Effector memory CD4-positive, alpha-beta T cell (primary cell): ENCODE data around the gene SH3D19.
"Not testable (repeated sequence)": the region's sequence is repeated elsewhere in the genome, so short reads cannot be mapped to it uniquely, and the experiment has no call there.

ENCODE experiments used
- DNase-seq, 3 donors: peaks; one replicate each; pipeline ENCODE4 v3.0.0-alpha.2; 2020
- H3K27ac ChIP-seq: 2 replicates; pipeline ENCODE4 v1.7.0; 2013; ENCODE audit warnings: mild to moderate bottlenecking, low read length, moderate library complexity; ENCODE audit not compliant: insufficient read depth, poor library complexity, severe bottlenecking
- H3K27me3 ChIP-seq: replicated peaks from 2 replicates; pipeline ENCODE4 v1.7.0; 2013; ENCODE audit warnings: mild to moderate bottlenecking, low read length; ENCODE audit not compliant: insufficient read depth, control insufficient read depth, poor library complexity, severe bottlenecking
- H3K36me3 ChIP-seq: 2 replicates; pipeline ENCODE4 v1.7.0; 2013; ENCODE audit warnings: mild to moderate bottlenecking, low read length, moderate library complexity; ENCODE audit not compliant: control insufficient read depth, insufficient read depth
- H3K4me1 ChIP-seq: 2 replicates; pipeline ENCODE4 v1.7.0; 2013; ENCODE audit warnings: low read length, mild to moderate bottlenecking; ENCODE audit not compliant: control insufficient read depth, insufficient read depth, poor library complexity, severe bottlenecking
- H3K4me3 ChIP-seq: 2 replicates; pipeline ENCODE4 v1.7.0; 2013; ENCODE audit warnings: low read length, low read depth, mild to moderate bottlenecking; ENCODE audit not compliant: insufficient read depth, poor library complexity, severe bottlenecking
- H3K9me3 ChIP-seq: 2 replicates; pipeline ENCODE4 v1.7.0; 2013; ENCODE audit warnings: mild to moderate bottlenecking, low read length, moderate library complexity; ENCODE audit not compliant: control insufficient read depth

The SH3D19 gene

GRCh38 chr4:151257704-151258103, 67.7 kb downstream of the SH3D19 start:
- Histone ChIP-seq H3K9me3 (no peaks in the 10 kb centered on the region), H3K27ac (no peak overlapping the region), H3K4me3 (no peak overlapping the region), H3K36me3 (no peaks in the 10 kb centered on the region), H3K27me3 (no peaks in the 10 kb centered on the region), H3K4me1 (no peaks in the 10 kb centered on the region)
- no peak for DNase-seq

GRCh38 chr4:151256134-151256533, 69.3 kb downstream of the SH3D19 start:
- Histone ChIP-seq H3K4me1 (no peaks in the 10 kb centered on the region), H3K36me3 (no peaks in the 10 kb centered on the region), H3K27me3 (no peaks in the 10 kb centered on the region), H3K27ac (no peak overlapping the region), H3K9me3 (no peaks in the 10 kb centered on the region), H3K4me3 (no peak overlapping the region)
- no peak for DNase-seq

GRCh38 chr4:151255680-151256079, 69.7 kb downstream of the SH3D19 start:
- not testable (repeated sequence) for H3K27ac ChIP-seq, H3K9me3 ChIP-seq, H3K4me1 ChIP-seq, H3K4me3 ChIP-seq, H3K27me3 ChIP-seq, H3K36me3 ChIP-seq, DNase-seq

GRCh38 chr4:151255226-151255625, 70.2 kb downstream of the SH3D19 start:
- H3K9me3 ChIP-seq, H3K27ac ChIP-seq, H3K27me3 ChIP-seq, DNase-seq, H3K4me1 ChIP-seq, H3K4me3 ChIP-seq, H3K36me3 ChIP-seq: not testable (repeated sequence)

GRCh38 chr4:151251603-151252304, 73.7 kb downstream of the SH3D19 start:
- Histone ChIP-seq H3K36me3 (no peaks in the 10 kb centered on the region), H3K9me3 (no peaks in the 10 kb centered on the region), H3K4me1 (no peaks in the 10 kb centered on the region), H3K27me3 (no peaks in the 10 kb centered on the region), H3K4me3 (no peak overlapping the region), H3K27ac (no peak overlapping the region)
- DNase-seq = no peak

GRCh38 chr4:151250706-151251105, 74.7 kb downstream of the SH3D19 start:
- Histone ChIP-seq H3K36me3 (no peaks in the 10 kb centered on the region), H3K9me3 (no peaks in the 10 kb centered on the region), H3K27me3 (no peaks in the 10 kb centered on the region), H3K27ac (no peak overlapping the region), H3K4me1 (no peaks in the 10 kb centered on the region), H3K4me3 (no peak overlapping the region)
- no peak for DNase-seq

- H3K9me3 ChIP-seq = no peaks in the 10 kb centered on the region
- no peaks in the 10 kb centered on the region for H3K27me3 ChIP-seq
- no peak for DNase-seq
- H3K27ac ChIP-seq = no peak overlapping the region
- H3K4me3 ChIP-seq = no peak overlapping the region
- no peaks in the 10 kb centered on the region for H3K4me1 ChIP-seq
- H3K36me3 ChIP-seq = no peaks in the 10 kb centered on the region
Observed at GRCh38 chr4:151248519-151248918, 76.9 kb downstream of the SH3D19 start.

- H3K4me3 ChIP-seq = no peak overlapping the region
- no peaks in the 10 kb centered on the region for H3K36me3 ChIP-seq
- no peaks in the 10 kb centered on the region for H3K27me3 ChIP-seq
- no peak overlapping the region for H3K27ac ChIP-seq
- no peaks in the 10 kb centered on the region for H3K4me1 ChIP-seq
- no peak for DNase-seq
- no peaks in the 10 kb centered on the region for H3K9me3 ChIP-seq
Observed at GRCh38 chr4:151247395-151247794, 78.0 kb downstream of the SH3D19 start.

GRCh38 chr4:151246742-151247141, 78.7 kb downstream of the SH3D19 start:
- Histone ChIP-seq H3K27me3 (no peaks in the 10 kb centered on the region), H3K4me1 (no peaks in the 10 kb centered on the region), H3K4me3 (no peak overlapping the region), H3K27ac (no peak overlapping the region), H3K36me3 (no peaks in the 10 kb centered on the region), H3K9me3 (no peaks in the 10 kb centered on the region)
- DNase-seq = no peak

- DNase-seq = no peak
- Histone ChIP-seq H3K4me1 (no peaks in the 10 kb centered on the region), H3K9me3 (no peaks in the 10 kb centered on the region), H3K27me3 (no peaks in the 10 kb centered on the region), H3K4me3 (no peak overlapping the region), H3K36me3 (no peaks in the 10 kb centered on the region), H3K27ac (no peak overlapping the region)
Observed at GRCh38 chr4:151242305-151242704, 83.1 kb downstream of the SH3D19 start.
